Measurements from ENCODE around the gene LRP1B.

DNA sequence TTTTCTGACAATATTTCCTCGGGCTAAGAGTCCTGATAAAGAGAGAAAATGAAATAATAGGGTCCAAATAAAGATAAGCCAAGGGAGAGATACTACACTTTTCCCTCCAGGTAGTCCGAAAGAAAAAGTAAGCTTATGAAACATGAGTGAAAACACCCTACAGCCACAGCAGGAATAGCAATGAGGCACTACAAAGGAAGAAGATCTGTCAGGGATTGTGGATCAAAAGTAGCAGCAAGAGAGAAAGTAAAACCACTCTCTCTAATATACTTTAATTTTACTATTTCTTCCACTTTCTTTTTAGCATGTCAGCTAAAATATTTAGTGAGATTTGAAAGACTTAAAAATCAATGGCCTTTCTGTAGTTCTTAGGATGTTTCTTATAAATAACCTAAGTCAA, 1601.8 kb downstream of the LRP1B start:
- TF ChIP-seq, protein P1, sequence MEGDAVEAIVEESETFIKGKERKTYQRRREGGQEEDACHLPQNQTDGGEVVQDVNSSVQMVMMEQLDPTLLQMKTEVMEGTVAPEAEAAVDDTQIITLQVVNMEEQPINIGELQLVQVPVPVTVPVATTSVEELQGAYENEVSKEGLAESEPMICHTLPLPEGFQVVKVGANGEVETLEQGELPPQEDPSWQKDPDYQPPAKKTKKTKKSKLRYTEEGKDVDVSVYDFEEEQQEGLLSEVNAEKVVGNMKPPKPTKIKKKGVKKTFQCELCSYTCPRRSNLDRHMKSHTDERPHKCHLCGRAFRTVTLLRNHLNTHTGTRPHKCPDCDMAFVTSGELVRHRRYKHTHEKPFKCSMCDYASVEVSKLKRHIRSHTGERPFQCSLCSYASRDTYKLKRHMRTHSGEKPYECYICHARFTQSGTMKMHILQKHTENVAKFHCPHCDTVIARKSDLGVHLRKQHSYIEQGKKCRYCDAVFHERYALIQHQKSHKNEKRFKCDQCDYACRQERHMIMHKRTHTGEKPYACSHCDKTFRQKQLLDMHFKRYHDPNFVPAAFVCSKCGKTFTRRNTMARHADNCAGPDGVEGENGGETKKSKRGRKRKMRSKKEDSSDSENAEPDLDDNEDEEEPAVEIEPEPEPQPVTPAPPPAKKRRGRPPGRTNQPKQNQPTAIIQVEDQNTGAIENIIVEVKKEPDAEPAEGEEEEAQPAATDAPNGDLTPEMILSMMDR (IDR thresholded peaks at IDR 0.05): no peak
- TF ChIP-seq POLR2AphosphoS5 (IDR thresholded peaks at IDR 0.05): no peak

Measured in breast epithelium (tissue), 3 donors.